Kidney (tissue), 14 donors: ENCODE measurements around the gene MRPL55. TPM values are rescaled to one million over a fixed set of nuclear protein-coding genes. Genes with fewer than 3 reads are reported as not detected.

ENCODE experiments used
- DNase-seq, 5 donors: peaks; one replicate each; pipeline ENCODE4 v3.0.0-alpha.2; 2013 to 2020
- FAIRE-seq: peaks from 2 replicates; lab custom pipeline; 2012; peaks lifted over from hg19 to GRCh38; lab: Jason Lieb, UNC
- H3K27ac ChIP-seq, 2 donors: one replicate each; pipeline ENCODE4 v1.7.0; 2013; ENCODE audit warnings: low read depth in 2 of 2, low read length in 2 of 2, inconsistent platforms in 1 of 2
- H3K27me3 ChIP-seq: one replicate; pipeline ENCODE4 v1.7.1; 2013; ENCODE audit warnings: low read length, inconsistent platforms; ENCODE audit not compliant: control insufficient read depth, insufficient read depth
- H3K36me3 ChIP-seq, 3 donors: one replicate each; pipeline versions ENCODE4 v1.7.0 to v1.7.1; 2013; ENCODE audit warnings: low read length in 3 of 3, control low read depth in 1 of 3, inconsistent platforms in 1 of 3; ENCODE audit not compliant: insufficient read depth in 3 of 3, control insufficient read depth in 2 of 3
- H3K4me1 ChIP-seq, 3 donors: one replicate each; pipeline versions ENCODE4 v1.7.0 to v1.7.1; 2013; ENCODE audit warnings: low read length in 3 of 3, inconsistent platforms in 1 of 3, low read depth in 1 of 3; ENCODE audit not compliant: control insufficient read depth in 2 of 3, insufficient read depth in 2 of 3
- H3K4me3 ChIP-seq, 3 donors: one replicate each; pipeline versions ENCODE4 v1.7.0 to v1.8.1; 2013; ENCODE audit warnings: low read length in 3 of 3, control low read depth in 1 of 3, inconsistent platforms in 1 of 3
- H3K9ac ChIP-seq, 3 donors: one replicate each; pipeline versions ENCODE4 v1.7.0 to v1.7.1; 2013; ENCODE audit warnings: low read length in 3 of 3, control low read depth in 1 of 3, inconsistent platforms in 1 of 3
- H3K9me3 ChIP-seq, 3 donors: one replicate each; pipeline versions ENCODE4 v1.7.0 to v1.7.1; 2013; ENCODE audit warnings: low read length in 3 of 3, control low read depth in 1 of 3, inconsistent platforms in 1 of 3; ENCODE audit not compliant: control insufficient read depth in 2 of 3, insufficient read depth in 1 of 3
- intact Hi-C: fragments of 100-400 bp; cut with DNase I; formaldehyde crosslinking; loops from one replicate; pipeline ENCODE4 v1.11.1; 2022
- polyA plus RNA-seq: library from polyadenylated mRNA; stranded (reverse); fragments of 350-450 nt; fragmentation: Illumina TruSeq; extraction: RNeasy Lipid Tissue Mini Kit (QIAGEN cat#74804); gene quantifications from one replicate; pipeline ENCODE4 v1.2.3, GENCODE V29; 2014; ENCODE audit warnings: low read depth, low replicate concordance; ENCODE audit not compliant: insufficient read depth
- total RNA-seq: library from RNA; stranded (reverse); fragmentation: NEBNext Ultra II Directional; extraction: Animal tissue kit (Norgen Biotek cat#: 25700); gene quantifications from one replicate; pipeline ENCODE4 v1.2.1, GENCODE V29; 2021
- TF ChIP-seq, protein P1 (sequence below): IDR thresholded peaks from 3 replicates; pipeline ENCODE4 v1.5.1; 2012; ENCODE audit warnings: mild to moderate bottlenecking, moderate library complexity, borderline replicate concordance; ENCODE audit not compliant: insufficient read depth; ENCODE audit errors: extremely low read depth
- donor health status: control.
- donor health status: control.
- donor health status: control.
- donor health status: control.
- donor health status: control.
- donor health status: DM: yes; HTN: yes; CAD: no.
- donor health status: Normal renal cell carcinoma (clear cell type).

MRPL55 gene
- total and polyA plus RNA-seq, 2 donors from 2014 or later: 37.8 to 141 TPM

DNA sequence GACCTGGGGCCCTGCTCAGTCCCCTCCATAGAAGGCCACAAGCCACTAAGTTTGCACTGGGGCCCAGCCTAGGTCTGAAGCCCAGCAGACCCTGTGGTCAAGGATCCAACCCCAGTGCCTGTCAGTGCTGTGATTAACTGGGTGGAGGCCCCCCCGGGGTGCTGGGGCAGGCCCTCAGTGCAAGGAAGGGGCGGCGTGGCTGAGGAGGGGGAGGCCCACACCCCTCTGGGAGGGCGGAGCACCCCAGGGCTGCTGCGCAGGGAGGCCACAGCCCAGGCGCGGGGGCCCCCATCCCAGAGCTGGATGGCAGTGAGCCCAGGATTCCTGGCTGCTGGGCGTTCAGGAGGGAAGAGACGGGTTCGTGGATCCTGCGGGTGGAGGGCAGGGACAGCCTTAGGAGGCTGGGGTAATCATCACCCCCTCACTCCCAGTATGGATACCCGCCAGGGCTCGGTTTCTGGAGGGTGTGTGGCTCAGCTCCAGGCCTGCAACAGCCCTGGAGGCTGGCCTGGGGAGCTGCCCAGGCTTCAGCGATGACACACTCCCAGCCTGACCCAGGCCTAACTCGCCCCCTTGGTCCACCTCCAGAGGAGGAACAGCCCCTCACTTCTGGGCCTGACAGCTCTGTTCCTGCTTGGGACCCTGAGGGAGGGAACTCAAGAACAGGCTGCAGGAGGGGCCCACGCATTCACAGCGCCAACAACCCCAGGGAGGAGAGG is 41.5 kb upstream of the MRPL55 start:
- peaks cover 0 to 11% (median 0%) of the 10 kb centered on the region in 3 donors for H3K36me3 ChIP-seq
- peak overlapping the region; percentile 47 to 57 for H3K27ac ChIP-seq
- TF ChIP-seq, protein P1, sequence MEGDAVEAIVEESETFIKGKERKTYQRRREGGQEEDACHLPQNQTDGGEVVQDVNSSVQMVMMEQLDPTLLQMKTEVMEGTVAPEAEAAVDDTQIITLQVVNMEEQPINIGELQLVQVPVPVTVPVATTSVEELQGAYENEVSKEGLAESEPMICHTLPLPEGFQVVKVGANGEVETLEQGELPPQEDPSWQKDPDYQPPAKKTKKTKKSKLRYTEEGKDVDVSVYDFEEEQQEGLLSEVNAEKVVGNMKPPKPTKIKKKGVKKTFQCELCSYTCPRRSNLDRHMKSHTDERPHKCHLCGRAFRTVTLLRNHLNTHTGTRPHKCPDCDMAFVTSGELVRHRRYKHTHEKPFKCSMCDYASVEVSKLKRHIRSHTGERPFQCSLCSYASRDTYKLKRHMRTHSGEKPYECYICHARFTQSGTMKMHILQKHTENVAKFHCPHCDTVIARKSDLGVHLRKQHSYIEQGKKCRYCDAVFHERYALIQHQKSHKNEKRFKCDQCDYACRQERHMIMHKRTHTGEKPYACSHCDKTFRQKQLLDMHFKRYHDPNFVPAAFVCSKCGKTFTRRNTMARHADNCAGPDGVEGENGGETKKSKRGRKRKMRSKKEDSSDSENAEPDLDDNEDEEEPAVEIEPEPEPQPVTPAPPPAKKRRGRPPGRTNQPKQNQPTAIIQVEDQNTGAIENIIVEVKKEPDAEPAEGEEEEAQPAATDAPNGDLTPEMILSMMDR: no peak
- H3K9ac ChIP-seq: peak overlapping the region in 1 of 3 donors; percentile 7
- peaks cover 0 to 25% (median 6%) of the 10 kb centered on the region in 3 donors for H3K4me1 ChIP-seq
- H3K27me3 ChIP-seq: no peaks in the 10 kb centered on the region
- H3K4me3 ChIP-seq: no peak overlapping the region
- DNase-seq (peak in 3 of 5 donors; percentile 57 to 80 (median 62)), FAIRE-seq (no peak)
- no peaks in the 10 kb centered on the region for H3K9me3 ChIP-seq
- intact Hi-C loops: no loop called here

DNA sequence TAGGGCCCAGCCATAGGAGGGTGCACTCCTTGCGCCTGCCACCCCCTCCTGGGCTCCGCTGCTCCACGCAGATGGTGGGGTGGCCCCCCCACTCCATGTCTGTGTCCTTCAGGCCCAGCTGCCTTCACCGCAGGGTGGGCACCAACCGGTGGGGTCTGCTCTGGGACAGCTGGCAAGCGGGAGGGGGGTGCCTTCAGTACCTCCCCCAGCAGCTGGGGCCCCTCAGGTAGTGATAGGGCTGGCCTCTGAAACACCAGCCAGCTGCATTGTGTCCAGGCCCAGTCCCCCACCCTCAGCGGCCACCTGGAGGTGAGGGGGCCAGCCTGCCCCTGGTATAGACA is 41.0 kb upstream of the MRPL55 start:
- H3K9me3 ChIP-seq: no peaks in the 10 kb centered on the region
- TF ChIP-seq, protein P1: no peak
- FAIRE-seq (no peak), DNase-seq (peak in 2 of 5 donors; percentile 57 to 74)
- H3K9ac ChIP-seq: peak overlapping the region in 1 of 3 donors; percentile 7
- no peak overlapping the region for H3K4me3 ChIP-seq
- peak overlapping the region; percentile 57 to 75 for H3K27ac ChIP-seq
- H3K36me3 ChIP-seq: peaks cover 0 to 13% (median 0%) of the 10 kb centered on the region in 3 donors
- no peaks in the 10 kb centered on the region for H3K27me3 ChIP-seq
- intact Hi-C loops: no loop called here
- peaks cover 0 to 25% (median 6%) of the 10 kb centered on the region in 3 donors for H3K4me1 ChIP-seq

DNA sequence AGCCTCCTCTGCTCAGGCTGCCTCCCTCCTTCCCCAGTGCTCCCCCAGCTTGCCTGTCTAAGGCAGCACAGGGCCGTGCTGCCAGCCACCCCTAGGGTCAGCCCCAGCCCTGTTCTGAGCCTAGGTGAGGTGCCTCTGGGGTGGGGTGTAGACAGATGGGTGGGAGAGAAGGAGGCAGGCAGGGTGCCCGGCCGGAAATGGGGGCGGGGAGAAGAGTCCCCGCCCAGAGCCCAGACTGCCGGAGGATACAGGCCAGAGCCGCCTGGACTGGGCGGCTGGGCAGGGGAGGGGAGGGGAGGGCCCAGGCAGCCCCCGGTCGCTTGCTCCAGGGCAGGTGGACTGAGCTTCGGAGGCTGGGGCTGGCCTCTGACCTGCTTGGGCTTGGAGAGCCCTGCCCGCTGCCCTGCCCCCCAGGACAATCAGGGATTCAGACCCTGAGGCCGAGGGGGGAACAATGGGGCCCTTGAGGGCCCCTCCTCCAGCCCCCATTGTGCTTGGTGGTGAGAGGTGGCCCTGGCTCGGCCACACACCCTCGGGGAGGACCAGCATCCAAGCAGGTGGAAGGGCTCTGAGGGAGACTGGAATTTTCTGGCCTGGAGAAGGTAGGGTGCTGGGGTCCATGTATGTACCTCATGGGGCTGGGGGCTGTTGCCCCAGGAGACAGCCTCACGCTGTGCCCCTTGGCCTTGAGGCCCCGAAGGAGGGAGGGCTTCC is 40.5 kb upstream of the MRPL55 start, which contains the start of gene GJC2:
Gene GJC2, plus strand, starts transcription at position 525 of the 714 bp plus-strand sequence. CDS start 7,829 bp downstream, outside the sequence.
- peak within 1 kb of the TSS in 1 of 3 donors; percentile 19 for H3K9ac ChIP-seq

More for the DNA sequence above, 40.5 kb upstream of the MRPL55 start, which contains the start of gene GJC2:
- FAIRE-seq (no peak), DNase-seq (peak in 4 of 5 donors; percentile 31 to 86 (median 66))
- H3K4me3 ChIP-seq: no peak within 1 kb of the TSS
- H3K36me3 ChIP-seq: peaks cover 0 to 13% (median 0%) of the 10 kb centered on the region in 3 donors
- no peaks in the 10 kb centered on the region for H3K9me3 ChIP-seq
- TF ChIP-seq, protein P1: no peak
- H3K27ac ChIP-seq: peak within 1 kb of the TSS; percentile 57 to 75
- intact Hi-C loops: no loop called here
- H3K4me1 ChIP-seq: peaks cover 0 to 25% (median 6%) of the 10 kb centered on the region in 3 donors
- H3K27me3 ChIP-seq: no peaks in the 10 kb centered on the region
